Measurements from ENCODE around the gene ITGAD. TPM values are rescaled to one million over a fixed set of nuclear protein-coding genes. Genes with fewer than 3 reads are reported as not detected.

ITGAD gene
- total RNA-seq, 1 experiment from 2014 or later: not detected

DNA sequence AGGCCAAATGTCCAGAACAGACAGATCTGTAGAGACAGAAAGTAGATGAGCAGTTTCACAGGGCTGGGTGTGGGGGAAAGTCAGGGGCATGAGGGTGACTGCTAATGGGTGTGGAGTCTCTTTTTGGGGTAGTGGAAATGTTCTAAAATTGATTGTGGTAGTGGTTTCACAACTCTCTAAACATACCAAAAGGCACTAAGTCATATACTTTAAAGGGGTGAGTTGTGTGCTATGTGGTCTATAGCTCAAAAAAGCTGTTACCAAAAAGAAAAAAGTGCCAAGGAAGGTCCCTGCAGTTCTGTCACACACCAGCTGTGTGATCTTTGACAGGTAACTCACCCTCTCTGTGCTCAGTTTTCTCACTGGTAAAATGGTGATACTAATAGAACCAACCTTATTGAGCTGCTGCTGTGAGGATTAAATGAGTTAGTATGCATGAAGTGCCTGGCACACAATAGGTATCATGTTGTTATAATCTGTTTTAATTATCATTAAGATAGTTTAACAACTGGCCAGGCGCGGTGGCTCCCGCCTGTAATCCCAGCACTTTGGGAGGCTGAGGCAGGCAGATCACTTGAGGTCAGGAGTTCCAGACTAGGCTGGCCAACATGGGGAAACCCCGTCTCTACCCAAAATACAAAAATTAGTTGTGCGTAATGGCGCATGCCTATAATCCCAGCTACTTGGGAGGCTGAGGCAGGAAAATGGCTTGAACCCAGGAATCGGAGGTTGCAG lies 27.8 kb upstream of the ITGAD start:
- no peak overlapping the region for H3K18ac ChIP-seq (ENCODE audit: insufficient read length, low read depth, low read length)
- H3K9ac ChIP-seq (ENCODE audit: extremely low read depth, insufficient read length, low read length): no peak overlapping the region
- H3K56ac ChIP-seq (ENCODE audit: insufficient read length, low read depth, low read length): no peak overlapping the region
- no peak overlapping the region for H2BK20ac ChIP-seq (ENCODE audit: low read depth, low read length, poor library complexity, severe bottlenecking)
- no peak overlapping the region for H2AFZ ChIP-seq (ENCODE audit: low read length)
- no peak overlapping the region for H3K27ac ChIP-seq (ENCODE audit: insufficient read length, low read depth, low read length)
- no peaks in the 10 kb centered on the region for H3K9me3 ChIP-seq (ENCODE audit: control insufficient read depth, low read depth, low read length)
- no peak overlapping the region for H4K5ac ChIP-seq (ENCODE audit: insufficient read length, low read depth, low read length)
- no peak overlapping the region for H3K14ac ChIP-seq (ENCODE audit: insufficient read depth, low read length)
- no peak overlapping the region for H3K23ac ChIP-seq (ENCODE audit: insufficient read length, low read depth, low read length)
- Mint-ChIP-seq H3K4me3 (no peak overlapping the region), H3K9me3 (peaks cover 2 to 5% of the 10 kb centered on the region in 2 experiments; a peak in 3 of 5 replicates), H3K36me3 (ENCODE audit: insufficient read depth in 1 of 3, low read depth in 3 of 3) (no peaks in the 10 kb centered on the region), H3K27me3 (ENCODE audit: low read depth) (peaks cover 12% of the 10 kb centered on the region), H3K27ac (no peak overlapping the region), H3K4me1 (no peaks in the 10 kb centered on the region)
- TF ChIP-seq, protein P1, sequence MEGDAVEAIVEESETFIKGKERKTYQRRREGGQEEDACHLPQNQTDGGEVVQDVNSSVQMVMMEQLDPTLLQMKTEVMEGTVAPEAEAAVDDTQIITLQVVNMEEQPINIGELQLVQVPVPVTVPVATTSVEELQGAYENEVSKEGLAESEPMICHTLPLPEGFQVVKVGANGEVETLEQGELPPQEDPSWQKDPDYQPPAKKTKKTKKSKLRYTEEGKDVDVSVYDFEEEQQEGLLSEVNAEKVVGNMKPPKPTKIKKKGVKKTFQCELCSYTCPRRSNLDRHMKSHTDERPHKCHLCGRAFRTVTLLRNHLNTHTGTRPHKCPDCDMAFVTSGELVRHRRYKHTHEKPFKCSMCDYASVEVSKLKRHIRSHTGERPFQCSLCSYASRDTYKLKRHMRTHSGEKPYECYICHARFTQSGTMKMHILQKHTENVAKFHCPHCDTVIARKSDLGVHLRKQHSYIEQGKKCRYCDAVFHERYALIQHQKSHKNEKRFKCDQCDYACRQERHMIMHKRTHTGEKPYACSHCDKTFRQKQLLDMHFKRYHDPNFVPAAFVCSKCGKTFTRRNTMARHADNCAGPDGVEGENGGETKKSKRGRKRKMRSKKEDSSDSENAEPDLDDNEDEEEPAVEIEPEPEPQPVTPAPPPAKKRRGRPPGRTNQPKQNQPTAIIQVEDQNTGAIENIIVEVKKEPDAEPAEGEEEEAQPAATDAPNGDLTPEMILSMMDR (conservative IDR thresholded peaks at IDR 0.05): no peak
- no peak overlapping the region for H2AK5ac ChIP-seq (ENCODE audit: insufficient read length, low read length)
- no peak overlapping the region for H3K4ac ChIP-seq (ENCODE audit: low read depth, low read length)
- no peak overlapping the region for H4K91ac ChIP-seq (ENCODE audit: insufficient read length, low read depth, low read length)
- H4K8ac ChIP-seq (replicated peaks; ENCODE audit: insufficient read length, low read depth, low read length): no peak overlapping the region
- H4K20me1 ChIP-seq (ENCODE audit: control insufficient read depth, insufficient read depth, insufficient read length): no peaks in the 10 kb centered on the region
- no peak overlapping the region for H2BK15ac ChIP-seq (ENCODE audit: low read depth, low read length)
- no peaks in the 10 kb centered on the region for H3K79me2 ChIP-seq (ENCODE audit: insufficient read depth, low read length)
- H2BK120ac ChIP-seq (ENCODE audit: low read depth, low read length, poor library complexity, severe bottlenecking): no peak overlapping the region
- no CpG with 5 or more reads among the region's 7 CpGs for WGBS (ENCODE audit: extremely low coverage, insufficient read length, low lambda C conversion rate)
- no peaks in the 10 kb centered on the region for H3K79me1 ChIP-seq (ENCODE audit: insufficient read depth, low read depth, low read length, poor library complexity, severe bottlenecking)
- H3K4me1 ChIP-seq (ENCODE audit: insufficient read depth, low read length): no peaks in the 10 kb centered on the region
- H2BK12ac ChIP-seq (ENCODE audit: insufficient read length, low read depth, low read length): no peak overlapping the region
- H3K27me3 ChIP-seq (ENCODE audit: insufficient read depth, low read length): no peaks in the 10 kb centered on the region
- no peak for DNase-seq
- no peak overlapping the region for H2BK5ac ChIP-seq (ENCODE audit: insufficient read length, low read length)
- H3K23me2 ChIP-seq (ENCODE audit: insufficient read length, low read depth, low read length, poor library complexity, severe bottlenecking): no peaks in the 10 kb centered on the region
- H3T11ph ChIP-seq (ENCODE audit: low read length): no peak overlapping the region
- H3K4me2 ChIP-seq (ENCODE audit: insufficient read depth, insufficient read length, low read length): no peak overlapping the region

All from H9 (cell line).